GM19468 (cell line): Measurements from ENCODE around the gene ADIPOQ.
"Not testable (repeated sequence)": the region's sequence is repeated elsewhere in the genome, so short reads cannot be mapped to it uniquely, and the experiment has no call there.

Experiments
- ATAC-seq: cut with Tn5 transposase; IDR thresholded peaks from one replicate; pipeline ENCODE4 v1.9.1; 2021; ENCODE audit warnings: mild to moderate bottlenecking, moderate library complexity, moderate number of reproducible peaks; ENCODE audit not compliant: unreplicated experiment; ENCODE audit errors: extremely low read depth

ADIPOQ gene

DNA sequence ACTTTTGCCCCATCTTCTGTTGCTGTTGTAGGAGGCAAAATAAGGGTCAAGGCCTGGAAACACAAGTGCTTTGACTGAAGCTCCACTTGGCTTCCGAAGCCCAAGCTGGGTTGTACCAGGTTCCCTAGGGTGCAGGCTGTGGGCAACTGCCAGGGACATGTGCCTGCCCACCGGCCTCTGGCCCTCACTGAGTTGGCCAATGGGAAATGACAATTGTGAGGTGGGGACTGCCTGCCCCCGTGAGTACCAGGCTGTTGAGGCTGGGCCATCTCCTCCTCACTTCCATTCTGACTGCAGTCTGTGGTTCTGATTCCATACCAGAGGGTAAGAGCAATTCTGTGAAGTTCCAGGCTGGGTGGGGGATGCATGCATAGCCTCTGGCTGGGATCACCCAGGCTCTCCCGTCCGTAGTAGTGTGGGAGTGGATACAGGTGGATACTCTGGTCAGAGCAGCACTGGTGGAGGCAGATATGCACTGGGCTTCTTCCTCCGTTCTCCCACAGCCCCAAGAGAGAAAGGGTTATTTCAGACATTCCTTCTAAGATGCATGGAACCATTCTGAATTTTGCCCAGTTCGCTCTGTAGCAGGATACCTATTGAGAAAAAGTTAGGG lies at the start of gene ADIPOQ:
Gene ADIPOQ, plus strand, starts transcription at position 285 of the 613 bp plus-strand sequence. CDS start 10,349 bp downstream, outside the sequence.
- ATAC-seq = no peak

DNA sequence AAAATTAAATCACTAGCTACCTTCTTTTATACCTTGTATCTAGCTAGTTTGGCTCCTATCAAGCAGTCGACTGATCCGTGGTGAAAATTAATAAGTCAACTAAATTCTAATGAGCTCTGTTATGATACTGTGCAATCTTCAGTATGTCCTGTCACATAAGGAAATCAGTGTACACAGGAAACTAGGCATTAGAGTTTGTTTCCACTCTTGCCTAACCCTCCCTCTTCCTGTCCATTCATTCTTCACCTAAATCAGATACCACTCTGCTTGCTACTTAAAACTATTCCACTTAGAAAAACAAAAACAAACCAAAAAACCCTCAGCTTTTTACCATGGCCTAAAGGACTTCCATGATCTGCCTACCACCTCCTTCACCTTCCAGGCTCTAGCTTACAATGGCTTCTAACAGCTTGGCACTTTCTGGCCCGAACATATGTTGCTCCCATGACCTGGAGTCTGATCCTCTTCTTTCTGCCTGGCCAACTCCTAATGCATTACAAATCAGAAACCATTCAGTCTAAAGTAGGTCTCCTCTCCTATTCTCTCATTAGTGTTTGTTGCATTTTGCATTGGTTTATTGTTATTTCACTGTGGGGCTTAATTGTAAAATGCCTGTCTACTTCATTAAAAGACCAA lies 44.2 kb upstream of the ADIPOQ start:
- ATAC-seq = no peak

DNA sequence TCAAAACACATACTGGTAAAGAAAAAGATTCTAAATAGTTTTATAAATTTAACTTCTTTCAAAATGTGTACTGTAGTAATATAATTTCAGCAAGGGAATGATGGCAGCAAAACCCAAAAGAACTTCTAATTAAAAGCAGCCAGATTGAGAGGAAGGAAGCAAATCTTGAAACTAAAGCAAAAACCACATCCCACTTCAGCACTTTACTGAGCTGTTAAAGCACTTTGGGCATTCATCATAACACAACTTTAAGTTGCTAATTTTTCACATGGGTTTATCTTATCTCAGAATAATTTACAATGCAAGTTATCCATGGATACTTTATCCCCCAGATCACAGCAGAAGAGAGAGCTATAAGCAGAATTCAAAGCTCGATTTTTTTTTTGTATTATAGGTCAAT lies 42.2 kb upstream of the ADIPOQ start:
- ATAC-seq = no peak

DNA sequence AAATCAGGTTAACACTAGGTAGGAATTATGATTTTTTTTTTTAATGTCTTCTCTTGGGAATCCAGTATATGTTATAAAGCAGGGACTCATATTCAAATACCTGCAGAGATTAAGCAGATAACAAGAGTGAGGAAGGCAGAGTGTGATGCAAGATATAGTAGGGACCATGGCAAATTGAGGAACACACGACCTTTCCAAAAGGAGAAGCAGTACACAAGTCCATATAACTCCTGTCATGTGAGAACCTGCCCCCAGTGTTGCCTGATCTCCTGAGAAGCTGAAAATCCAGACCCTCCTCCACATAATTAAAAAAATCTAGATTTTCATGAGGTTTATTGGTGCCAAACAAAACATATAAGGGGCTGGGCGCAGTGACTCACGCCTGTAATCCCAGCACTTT lies 39.8 kb upstream of the ADIPOQ start:
- no peak for ATAC-seq

DNA sequence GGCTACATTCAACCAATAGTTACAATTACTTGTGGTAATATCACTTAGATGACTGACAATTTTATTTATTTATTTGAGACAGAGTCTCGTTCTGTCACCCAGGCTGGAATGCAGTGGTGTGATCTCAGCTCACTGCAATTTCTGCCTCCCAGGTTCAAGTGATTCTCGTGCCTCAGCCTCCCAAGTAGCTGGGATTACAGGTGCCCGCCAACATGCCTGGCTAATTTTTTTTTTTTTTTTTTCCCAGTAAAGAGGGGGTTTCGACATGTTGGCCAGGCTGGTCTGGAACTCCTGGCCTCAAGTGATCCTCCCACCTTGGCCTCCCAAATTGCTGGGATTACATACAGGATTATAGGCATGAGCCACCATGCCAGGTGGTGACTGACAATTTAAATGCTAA lies 39.1 kb upstream of the ADIPOQ start:
- not testable (repeated sequence) for ATAC-seq

DNA sequence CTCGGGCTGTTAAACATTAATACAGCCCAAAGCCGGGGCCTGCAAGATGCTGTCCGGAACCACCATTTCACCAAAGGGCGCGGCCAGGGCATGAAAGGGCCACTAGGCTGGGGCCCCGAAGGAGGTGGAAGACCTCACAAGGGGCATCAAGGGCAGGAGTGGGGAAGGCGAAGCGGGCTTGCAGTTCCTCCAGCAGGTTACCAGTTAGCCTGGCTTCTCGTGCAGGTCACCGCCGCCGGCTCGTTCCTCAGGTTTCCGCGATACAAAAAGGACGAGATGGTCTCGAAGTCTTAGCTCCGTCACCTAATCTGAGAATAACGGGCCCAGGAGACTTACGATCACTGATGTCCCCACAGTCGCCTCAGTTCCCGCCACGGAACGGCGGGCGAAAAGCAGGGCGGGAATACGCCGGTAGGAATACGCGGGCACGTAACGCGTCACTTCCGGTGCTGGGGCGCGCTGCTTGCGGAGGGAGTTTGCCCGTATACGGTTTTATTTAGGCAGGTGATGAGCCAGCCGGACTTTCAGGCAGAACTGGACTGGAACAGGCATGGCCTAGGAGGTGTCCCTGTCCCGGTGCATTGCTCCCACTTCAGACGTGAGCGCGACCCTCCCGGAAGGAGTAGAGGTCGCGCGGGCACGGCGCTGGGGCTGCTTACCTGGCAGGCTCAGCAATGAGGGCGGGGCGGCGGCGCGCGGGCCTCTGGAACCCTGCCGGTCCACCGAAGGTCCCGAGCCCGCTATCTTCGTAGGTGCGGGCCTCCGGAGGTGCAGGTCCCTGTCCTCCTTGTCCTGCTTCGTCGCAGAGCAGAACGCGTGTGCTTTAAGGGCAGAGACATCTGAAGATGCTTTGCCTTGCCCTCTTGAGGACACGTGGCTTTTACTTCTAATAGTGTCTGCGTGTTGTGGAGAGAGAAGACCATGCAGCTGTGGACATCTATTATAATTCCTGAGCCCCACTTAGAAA lies 36.1 kb upstream of the ADIPOQ start, which contains the start of gene RFC4:
Gene RFC4, minus strand, starts transcription at position 394 of the 967 bp plus-strand sequence. CDS start 1,769 bp downstream, outside the sequence.
- ATAC-seq = peak; percentile 67

DNA sequence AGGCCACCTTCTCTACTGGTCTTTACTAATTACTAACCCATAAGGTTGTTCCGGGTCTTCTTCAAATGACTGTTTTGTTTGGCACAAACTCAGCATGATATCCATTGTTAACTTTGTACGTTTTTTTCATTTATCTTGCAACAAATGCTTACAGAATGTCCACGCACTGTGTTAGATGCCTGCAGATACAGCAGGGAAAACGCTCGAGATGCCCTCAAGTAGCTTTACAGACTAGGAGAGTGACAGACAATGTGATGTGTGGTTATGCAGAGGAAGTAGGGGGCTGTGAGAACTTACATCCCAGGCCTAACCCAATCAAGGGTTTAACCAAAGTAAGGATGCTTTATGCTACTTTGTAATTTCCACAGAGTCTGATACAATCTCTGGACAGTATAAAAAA lies 35.3 kb upstream of the ADIPOQ start:
- ATAC-seq = no peak

DNA sequence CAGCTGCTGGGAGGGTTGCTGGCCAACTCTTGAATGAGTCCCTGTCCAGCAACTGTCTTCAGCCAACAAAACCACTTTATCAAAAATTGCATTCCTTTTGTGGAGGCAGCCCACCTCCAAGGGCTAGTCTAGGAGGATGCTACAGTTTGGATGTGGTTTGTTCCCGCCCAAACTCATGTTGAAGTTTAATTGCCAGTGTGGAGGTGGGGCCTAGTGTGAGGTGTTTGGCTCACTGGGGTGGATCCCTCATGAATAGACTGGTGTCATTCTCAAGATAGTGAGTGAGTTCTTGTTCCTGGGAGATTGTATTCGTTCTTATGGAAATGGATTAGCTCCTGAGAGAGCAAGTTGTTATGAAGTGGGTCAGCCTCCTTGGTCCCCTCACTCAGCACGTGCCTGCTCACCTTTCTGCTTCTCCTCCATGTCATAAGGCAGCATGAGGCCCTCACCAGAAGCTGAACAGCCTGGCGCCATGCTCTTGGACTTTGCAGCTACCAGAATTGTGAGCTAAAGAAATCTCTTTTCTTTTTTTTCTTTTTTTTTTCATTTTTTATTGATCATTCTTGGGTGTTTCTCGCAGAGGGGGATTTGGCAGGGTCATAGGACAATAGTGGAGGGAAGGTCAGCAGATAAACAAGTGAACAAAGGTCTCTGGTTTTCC lies 32.0 kb upstream of the ADIPOQ start:
- ATAC-seq = no peak

DNA sequence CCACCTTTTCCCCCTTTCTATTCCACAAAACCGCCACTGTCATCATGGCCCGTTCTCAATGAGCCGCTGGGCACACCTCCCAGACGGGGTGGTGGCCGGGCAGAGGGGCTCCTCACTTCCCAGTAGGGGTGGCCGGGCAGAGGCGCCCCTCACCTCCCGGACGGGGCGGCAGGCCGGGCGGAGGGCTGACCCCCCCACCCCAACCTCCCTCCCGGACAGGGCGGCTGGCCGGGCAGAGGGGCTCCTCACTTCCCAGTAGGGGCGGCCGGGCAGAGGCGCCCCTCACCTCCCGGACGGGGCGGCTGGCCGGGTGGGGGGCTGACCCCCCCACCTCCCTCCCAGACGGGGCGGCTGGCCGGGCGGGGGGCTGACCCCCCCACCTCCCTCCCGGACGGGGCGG lies 31.2 kb upstream of the ADIPOQ start:
- not testable (repeated sequence) for ATAC-seq

DNA sequence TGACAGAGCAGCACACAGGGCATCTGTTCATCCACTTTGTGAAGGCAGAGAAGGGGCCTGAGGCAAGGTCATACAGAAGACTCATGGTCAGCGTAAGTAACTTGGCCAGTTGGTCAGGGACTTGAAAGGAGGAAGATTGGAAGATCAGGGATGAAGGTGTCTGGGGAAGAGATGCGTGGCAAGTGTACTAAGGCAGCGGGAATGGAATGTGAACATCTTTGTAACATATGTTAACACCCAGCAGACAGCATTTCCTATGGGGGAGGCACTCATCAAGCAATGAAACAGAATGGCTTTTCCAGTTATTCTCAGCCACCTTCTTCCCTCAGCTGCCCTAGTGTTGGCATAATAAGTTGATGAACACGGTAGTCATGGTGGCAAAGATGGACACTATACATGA lies 28.4 kb upstream of the ADIPOQ start:
- no peak for ATAC-seq

DNA sequence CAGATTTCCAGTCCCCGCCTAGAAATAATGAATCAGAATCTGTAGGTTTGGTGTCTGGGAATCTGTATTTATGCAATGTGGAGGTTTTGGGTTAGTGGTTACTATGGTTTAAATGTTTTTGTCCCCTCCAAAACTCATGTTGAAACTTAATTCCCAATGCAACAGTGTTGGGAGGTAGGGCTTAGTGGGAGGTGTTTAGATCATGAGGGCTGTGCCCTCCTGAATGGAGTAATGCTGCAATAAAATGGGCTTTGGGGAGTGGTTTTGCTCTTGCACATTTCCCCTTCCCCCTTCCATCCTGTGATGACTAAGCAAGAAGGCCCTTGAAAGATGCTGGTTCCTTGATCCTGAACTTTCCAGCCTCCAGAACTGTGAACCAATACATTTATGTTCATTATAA lies 27.1 kb upstream of the ADIPOQ start:
- no peak for ATAC-seq

DNA sequence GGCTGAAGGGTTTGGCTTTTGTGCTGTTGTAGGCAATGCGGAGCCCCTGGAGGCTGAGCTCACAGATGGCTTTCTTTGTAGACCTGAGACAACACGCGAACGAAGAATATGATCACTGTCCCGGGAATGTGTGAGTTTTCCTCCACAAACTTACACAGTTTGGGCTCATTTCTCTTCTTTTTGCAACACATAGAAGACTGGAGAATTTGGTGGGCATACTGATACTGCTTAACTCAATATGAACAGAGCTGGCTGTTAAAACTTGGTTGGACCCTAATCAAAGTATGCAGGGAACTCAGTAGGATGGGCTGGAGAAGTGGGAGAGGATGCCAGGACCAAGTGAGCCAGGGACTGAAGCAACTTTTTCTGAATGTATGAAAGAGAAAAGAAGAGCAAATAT lies 24.0 kb upstream of the ADIPOQ start:
- ATAC-seq = no peak

DNA sequence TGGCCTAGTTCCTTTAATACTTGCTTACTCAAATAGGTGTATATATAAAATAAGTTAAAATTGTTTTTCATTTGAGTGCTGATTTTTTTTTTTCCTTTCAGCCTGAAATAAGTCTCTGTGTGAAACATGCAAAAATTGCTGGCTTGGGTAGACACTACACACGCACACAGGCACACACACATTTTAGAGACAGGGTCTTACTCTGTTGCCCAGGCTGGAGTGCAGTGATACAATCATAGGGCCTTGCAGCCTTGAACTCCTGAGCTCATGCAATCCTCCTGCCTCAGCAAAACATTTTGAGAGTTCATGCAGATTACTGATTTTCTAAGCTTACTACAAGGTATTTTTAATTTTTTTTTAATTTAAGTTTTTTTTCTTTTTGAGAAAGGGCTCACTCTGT lies 23.6 kb upstream of the ADIPOQ start:
- no peak for ATAC-seq

DNA sequence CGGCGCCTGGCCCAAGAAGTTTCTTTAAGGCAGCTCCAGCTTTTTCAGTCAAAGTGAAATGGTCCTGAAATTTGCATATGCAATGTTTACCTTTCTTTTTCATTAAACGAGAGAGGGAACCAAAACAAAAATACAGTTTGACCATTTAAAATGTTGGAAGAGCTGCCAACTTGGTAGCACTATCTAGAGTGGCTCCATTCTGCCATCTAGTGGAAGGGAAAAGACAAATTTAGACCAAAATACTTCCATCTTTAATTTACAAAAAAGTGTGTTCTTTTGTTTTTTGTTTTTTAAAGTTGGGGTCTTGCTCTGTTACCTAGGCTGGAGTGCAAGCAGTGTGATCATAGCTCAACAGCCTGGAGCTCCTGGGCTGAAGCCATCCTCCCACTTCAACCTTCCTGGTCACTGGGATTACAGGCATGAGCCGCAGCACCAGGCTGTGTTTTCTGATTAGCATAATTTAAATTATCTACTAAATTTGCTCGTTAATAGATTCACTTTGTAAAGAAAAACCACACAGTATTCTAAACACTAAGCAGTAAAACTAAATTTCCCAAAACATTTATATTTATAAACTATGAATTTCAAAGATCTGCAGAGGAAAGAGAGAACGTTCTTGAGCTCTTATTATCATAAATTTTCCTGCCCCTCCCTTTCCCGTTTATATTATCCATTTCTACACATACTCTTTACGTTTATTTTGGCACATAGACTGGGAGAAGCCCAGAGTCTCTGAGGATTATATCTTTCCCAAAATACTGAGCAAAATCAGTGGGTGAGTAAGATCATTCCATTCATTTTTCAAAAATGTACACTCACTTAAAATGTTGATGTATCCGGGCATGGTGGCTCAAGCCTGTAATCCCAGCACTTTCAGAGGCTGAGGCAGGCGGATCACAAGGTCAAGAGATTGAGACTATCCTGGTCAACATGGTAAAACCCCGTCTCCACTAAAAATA lies 20.8 kb upstream of the ADIPOQ start:
- ATAC-seq = no peak

DNA sequence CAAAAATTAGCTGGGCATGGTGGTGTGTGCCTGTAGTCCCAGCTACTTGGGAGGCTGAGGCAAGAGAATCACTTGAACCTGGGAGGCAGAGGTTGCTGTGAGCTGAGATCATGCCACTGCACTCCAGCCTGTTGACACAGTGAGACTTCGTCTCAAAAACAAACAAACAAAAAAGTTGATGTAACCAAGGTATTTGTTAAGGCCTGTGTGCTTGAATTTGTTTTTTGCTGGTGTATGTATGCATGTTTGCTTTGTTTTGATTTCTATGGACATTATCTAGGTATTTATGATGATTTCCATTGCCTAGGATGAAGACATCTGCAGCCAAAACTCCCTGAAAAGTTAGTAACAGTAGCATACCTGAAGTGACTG lies 20.1 kb upstream of the ADIPOQ start:
- ATAC-seq = not testable (repeated sequence)

DNA sequence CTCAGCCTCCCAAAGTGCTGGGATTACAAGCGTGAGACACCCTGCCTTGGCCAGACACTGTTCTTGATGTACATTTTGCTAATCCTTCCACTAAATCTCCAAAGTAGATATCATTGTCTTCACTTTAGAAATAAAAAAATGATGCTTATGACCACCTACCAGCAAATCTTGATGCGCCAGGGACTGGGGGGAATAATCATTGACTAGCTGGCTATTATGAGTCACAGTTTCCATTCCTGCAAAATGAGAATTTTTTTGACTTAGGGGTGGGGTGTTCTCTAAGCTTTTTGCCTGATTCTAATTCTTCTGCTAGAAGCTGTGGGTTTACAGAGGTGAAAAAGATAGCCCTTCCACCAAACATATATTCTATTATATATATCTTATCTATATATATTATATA lies 19.1 kb upstream of the ADIPOQ start:
- ATAC-seq = no peak

DNA sequence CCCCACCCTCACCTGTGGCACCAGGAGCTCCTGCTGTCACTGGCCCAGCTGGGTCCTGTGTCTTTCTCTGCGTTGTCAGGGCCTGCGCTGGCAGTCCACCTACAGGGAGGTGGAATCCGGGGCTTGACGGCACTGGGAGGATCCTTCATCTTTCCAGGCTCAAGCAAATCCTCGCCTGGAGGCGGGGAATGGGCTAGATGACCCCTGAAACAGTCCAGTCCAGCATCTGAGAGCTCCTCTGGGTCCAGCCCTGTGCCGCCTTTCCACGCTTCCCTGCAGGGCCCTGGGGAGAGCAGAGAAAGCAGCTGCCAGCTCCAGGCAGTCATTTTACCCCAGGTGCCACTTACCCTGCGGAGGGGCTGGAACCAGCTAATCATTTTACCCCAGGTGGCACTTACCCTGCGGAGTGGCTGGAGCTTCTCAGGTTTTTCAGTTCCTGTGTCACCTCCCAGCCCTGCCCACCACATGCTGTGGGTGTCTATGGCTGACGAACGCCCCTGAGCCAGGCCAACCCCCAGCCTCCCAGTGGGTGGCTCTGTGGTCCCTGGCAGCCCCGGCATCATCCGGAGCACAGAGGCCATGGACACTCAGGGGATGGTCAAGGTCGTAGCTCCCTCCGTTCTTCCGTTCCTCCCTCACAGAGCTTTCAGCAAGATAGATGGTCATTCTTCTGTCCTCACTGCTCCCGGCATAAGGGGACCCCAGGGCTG lies 17.9 kb upstream of the ADIPOQ start:
- ATAC-seq = no peak

DNA sequence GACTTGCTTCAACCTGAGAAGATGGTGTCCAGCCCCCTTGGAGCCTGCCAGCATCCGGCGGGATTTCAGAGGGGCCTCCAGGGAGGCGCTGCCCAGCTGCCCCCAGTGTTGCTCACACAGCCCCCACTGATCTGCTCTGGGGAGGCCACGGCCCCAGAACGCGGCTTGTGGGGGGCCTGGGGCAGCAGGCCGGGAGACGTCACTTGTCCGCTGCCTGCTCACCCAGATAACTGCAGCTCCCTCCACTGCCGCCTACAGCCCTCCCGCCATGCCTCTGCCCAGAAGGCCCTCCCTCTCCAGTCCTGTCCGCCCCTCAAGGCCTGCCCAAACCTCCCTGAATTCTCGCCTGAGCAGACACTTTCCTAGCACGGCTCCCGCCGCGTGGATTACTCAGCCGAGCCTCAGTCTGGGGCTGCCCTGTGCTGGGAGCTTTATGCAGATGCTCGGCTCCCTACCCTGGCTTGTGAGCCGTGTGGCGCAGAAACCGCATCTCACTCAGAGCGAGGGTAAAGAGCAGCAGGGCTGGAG lies 17.2 kb upstream of the ADIPOQ start:
- no peak for ATAC-seq
